NCI-H2081 treated with DMSO at 0.1 percent for 48 hours (cell line): ENCODE data around the gene MYO10.
"Not testable (repeated sequence)": the region's sequence is repeated elsewhere in the genome, so short reads cannot be mapped to it uniquely, and the experiment has no call there.

ENCODE experiments used
- DNase-seq: peaks from one replicate; lab custom pipeline; 2025; lab: John Stamatoyannopoulos, UW

MYO10 gene

DNA sequence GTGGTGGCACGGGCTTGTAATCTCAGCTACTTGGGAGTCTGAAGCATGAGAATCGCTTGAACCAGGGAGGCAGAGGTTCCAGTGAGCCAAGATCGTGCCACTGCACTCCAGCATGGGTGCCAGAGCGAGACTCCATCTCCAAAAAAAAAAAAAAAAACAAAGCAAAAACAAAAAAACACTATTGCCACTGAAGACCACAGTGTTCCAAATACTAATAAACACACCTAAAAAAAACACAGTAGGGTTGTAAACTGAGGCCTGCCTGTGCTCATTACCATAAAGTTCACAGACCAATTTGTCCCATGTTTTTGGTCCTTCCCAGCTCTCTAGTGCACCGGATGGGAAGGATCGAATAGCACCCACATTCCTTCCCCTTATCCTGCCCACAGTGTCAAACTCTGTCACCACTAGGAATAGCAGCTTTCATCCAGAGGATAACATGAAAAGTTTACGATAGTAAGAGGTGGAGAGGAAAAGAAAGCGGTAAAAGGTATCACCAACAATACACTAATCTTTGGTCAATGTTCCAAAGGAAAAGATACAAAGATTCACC is 49.2 kb downstream of the MYO10 start:
- DNase-seq: no peak

- DNase-seq: no peak
Measured at GRCh38 chr5:16886366-16886736, 49.7 kb downstream of the MYO10 start.

GRCh38 chr5:16885635-16886365 is 50.3 kb downstream of the MYO10 start:
- DNase-seq: no peak

DNA sequence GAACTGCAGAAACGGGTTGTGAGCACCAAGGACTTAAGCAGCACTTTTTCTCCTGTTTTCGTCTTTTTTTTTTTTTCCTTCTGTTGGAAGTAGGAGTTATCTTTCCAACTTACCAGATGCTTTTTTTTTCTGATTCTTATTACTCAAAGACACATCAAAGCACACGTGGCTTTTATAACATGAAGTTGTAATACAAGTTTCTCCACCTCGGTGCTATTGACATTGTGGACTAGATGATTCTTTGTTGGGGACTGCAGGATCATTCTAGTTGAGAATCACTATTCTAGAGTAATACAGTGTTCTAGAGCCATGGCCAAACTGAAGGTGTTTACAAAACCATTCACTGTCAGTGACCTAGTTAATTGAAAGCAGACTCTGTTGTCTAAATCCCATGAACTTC is 51.5 kb downstream of the MYO10 start:
- DNase-seq: no peak

GRCh38 chr5:16883806-16884205 is 52.3 kb downstream of the MYO10 start:
- DNase-seq: no peak

GRCh38 chr5:16883176-16883575 is 52.9 kb downstream of the MYO10 start:
- no peak for DNase-seq

- no peak for DNase-seq
Measured at GRCh38 chr5:16881251-16881650, 54.8 kb downstream of the MYO10 start.

GRCh38 chr5:16880547-16880946 is 55.5 kb downstream of the MYO10 start:
- no peak for DNase-seq

- DNase-seq: no peak
Measured at GRCh38 chr5:16879650-16880049, 56.4 kb downstream of the MYO10 start.

DNA sequence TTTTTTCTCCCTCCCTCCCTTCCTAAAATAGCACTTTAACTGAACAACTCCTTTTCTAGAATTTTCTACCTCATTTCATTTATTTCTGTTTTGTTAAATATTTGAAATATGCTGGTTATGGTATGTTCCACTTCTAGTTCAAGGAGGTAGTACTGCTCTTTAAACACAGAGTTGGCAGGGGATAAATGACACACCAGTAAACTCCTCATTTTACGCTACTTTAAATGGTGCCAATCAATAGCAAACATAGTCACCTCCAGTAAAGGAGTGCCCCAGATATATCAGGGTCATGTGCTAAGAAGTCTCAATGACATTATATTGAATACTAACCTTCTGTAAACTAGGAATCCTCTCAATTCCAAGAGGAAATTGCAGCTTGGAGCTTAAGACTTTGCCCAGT is 56.9 kb downstream of the MYO10 start:
- DNase-seq: no peak

GRCh38 chr5:16877267-16877935 is 58.7 kb downstream of the MYO10 start:
- no peak for DNase-seq

- not testable (repeated sequence) for DNase-seq
Measured at GRCh38 chr5:16874424-16874823, 61.7 kb downstream of the MYO10 start.

DNA sequence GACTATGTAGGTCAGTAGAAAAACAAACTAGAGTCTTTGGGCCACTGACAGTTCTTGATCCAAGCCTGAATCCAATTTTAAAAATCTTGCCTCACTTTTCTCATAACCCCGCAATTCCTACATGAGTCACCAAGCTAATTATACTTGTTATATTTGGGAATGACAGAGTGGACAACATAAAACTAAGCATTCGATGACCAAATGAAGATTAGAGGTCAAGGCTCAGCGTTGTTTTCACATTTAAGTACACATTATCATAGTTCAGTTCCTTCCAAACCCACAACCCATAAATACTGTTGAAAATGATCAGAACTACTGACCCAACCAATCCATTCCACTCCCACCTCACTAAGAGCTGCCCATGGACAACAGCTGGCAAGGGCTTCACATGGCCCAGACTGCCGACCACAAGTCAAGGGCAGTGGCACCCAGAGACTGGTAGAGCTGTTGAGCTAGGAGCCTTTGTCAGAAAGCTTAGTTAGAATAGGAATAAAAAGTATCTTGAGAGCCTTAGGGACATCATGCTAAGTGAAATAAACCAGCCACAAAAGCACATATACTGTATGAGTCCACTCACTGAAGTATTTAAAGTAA is 64.2 kb downstream of the MYO10 start:
- DNase-seq: no peak

DNA sequence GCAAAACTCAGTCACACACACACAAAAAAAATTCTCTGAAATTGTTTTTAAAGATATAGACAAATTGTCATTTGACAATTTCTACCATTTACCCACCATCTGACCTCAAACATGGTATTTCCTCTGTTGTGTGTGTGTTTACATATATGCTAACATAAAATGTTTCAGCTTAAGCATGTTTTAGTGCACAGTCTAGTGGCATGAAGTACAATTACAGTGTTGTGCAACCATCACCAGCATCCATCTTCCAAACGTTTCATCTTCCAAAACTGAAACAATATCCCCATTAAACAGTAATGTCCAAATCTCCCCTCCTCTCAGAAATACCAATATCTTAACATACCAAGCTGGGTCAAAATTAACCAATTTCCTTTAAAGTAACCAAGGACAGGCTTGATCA is 65.2 kb downstream of the MYO10 start:
- no peak for DNase-seq

- no peak for DNase-seq
Measured at GRCh38 chr5:16869821-16870796, 66.0 kb downstream of the MYO10 start.

DNA sequence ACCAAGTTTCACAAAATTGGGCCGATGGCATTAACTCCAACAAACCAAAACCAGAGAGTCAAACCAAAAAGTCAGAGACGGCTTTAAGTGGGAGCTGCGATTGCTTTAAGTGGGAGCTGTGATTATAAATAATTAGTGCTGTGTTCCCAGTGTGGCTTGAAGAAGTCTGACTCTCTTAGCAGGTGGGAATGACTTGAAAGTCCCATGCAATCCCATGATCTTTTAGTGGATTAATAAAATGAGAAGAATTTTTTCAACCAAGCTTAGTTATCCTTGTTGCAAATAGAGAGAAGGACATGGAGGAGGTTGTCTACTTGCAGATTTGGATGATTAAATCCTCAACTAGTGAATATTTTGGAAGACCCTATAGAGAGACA is 68.5 kb downstream of the MYO10 start:
- no peak for DNase-seq

- DNase-seq: peak; percentile 59
Measured at GRCh38 chr5:16866795-16867576, 69.1 kb downstream of the MYO10 start.

DNA sequence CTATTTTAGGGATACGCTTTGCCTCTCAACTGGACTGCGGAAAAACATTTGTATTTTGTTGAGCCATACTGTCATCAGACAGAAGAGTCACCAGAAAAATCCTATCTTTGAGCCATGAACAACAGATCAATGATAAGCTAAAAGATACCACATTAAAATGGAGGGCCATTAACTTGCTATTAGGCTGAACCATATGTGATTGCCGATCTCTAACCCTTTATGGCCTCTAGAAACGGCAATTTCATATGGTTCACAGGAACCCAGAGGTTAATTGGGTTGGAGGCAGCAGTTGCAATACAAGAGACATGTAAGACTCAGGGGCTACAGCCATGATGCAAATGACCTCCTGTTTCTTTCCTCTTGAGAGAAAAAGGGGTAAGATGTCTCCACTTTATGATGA is 69.8 kb downstream of the MYO10 start:
- no peak for DNase-seq

DNA sequence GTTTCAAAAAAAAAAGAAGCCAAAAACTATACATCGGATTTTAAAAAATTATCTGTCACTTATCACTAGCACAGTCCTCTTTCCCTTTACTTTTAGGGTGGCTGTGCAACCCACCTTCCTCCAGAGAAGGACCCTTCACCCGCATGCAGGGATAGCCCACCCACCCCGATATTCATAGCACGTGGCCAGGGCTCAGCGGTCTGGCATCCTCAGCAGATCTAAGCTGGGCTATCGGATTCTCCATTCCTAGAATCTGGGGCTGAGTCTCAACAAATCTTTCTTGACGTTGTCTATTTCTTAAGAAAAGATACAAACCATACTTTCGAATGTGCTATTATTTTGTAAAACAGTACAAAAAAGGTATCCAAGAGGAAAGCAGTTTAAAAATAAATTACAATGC is 70.9 kb downstream of the MYO10 start:
- no peak for DNase-seq

DNA sequence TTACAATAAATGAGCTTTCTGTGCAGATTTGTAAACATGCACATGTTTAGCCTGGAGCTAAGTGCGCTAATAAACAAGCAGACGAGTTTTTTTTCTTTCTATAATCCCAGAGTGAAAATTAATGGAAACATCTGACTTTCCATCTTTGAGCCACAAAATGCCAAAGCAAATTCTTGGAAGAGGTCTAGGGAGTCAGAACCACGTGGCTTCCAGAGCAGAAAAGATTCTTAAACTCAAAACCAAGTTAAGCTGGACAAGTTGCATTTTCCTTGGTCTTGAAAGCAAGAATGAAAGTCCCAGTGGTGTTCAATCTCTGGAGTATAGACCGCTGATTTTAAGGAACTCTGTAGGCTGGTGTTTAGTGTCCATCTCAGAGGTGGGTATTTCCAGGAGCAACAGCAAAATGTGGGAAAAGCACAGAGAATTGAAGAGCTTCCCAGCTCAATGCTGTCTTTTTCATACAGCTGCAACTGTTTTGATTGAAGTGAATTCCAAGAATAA is 71.4 kb downstream of the MYO10 start:
- DNase-seq: no peak

DNA sequence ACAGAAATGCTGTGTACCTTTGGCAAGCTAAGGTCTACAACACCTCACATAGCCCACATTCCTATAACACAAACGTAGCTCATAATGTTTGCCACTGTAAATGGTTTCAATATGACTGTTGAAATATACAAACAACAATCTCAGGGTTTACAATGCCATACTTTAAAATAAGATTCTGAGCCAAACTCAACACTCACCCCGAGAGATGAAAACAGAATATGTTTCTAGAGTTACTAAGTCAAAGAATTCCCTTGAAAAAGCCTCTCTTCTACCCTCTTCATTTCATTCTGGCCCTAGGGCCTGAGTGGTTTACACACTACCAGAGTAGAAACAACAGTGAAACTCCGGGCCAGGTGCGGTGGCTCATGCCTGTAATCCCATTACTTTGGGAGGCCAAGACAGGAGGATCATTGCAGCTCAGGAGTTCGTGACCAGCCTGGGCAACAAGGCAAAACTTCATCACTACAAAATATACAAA is 72.6 kb downstream of the MYO10 start:
- DNase-seq: no peak
